AG04449 (cell line): ENCODE data around the gene MBOAT1.

Experiments used
- CTCF ChIA-PET: fragments of 350-600 bp; formaldehyde crosslinking; extraction: SDS; loops from one replicate; lab custom pipeline; 2021; ENCODE audit warnings: antibody characterized with exemption; lab: Yijun Ruan, JAX
- POLR2A ChIA-PET: fragments of 400-600, 350-600 bp; formaldehyde crosslinking; extraction: SDS; loops from one replicate; lab custom pipeline; 2020; ENCODE audit warnings: antibody characterized with exemption, inconsistent platforms; lab: Yijun Ruan, JAX
- DNase-seq: peaks from one replicate; pipeline ENCODE4 v3.0.0-alpha.2; 2010; ENCODE audit warnings: low read depth, low spot score
- H3K4me3 ChIP-seq: 2 replicates; pipeline ENCODE4 v1.5.1; 2011; ENCODE audit warnings: low read depth, mild to moderate bottlenecking, control low read depth, low read length
- CTCF ChIP-seq: IDR thresholded peaks from one replicate; pipeline ENCODE4 v1.5.1; 2011; ENCODE audit warnings: mild to moderate bottlenecking, moderate library complexity, low read length, control low read depth, inconsistent platforms; ENCODE audit not compliant: insufficient read depth; ENCODE audit errors: missing control alignments

MBOAT1 gene

GRCh38 chr6:20175810-20176410 is 36.4 kb downstream of the MBOAT1 start:
- POLR2A ChIA-PET: no interaction called here
- no peak for TF ChIP-seq CTCF
- CTCF ChIA-PET: no interaction called here
- no peak overlapping the region for H3K4me3 ChIP-seq
- DNase-seq: no peak

- ChIA-PET CTCF (interaction anchor here (1.1 kb wide), 1 partner anchor 47 kb away, joined by 5 read pairs; no protein-coding TSS in a partner anchor), POLR2A (no interaction called here)
- TF ChIP-seq CTCF: no peak
- no peak overlapping the region for H3K4me3 ChIP-seq
- DNase-seq: no peak
Observed at GRCh38 chr6:20173833-20174792, 38.2 kb downstream of the MBOAT1 start.

GRCh38 chr6:20172842-20173456 is 39.3 kb downstream of the MBOAT1 start:
- no peak overlapping the region for H3K4me3 ChIP-seq
- no peak for DNase-seq
- ChIA-PET POLR2A (no interaction called here), CTCF (no interaction called here)
- TF ChIP-seq CTCF: no peak

GRCh38 chr6:20170455-20171148 is 41.7 kb downstream of the MBOAT1 start:
- DNase-seq: no peak
- CTCF ChIA-PET: interaction anchor here (1.0 kb wide), 1 partner anchor 47 kb away, joined by 3 read pairs; no protein-coding TSS in a partner anchor
- POLR2A ChIA-PET: no interaction called here

GRCh38 chr6:20169786-20170185 is 42.5 kb downstream of the MBOAT1 start:
- CTCF ChIA-PET: interaction anchor here (1.0 kb wide), 1 partner anchor 46 kb away, joined by 3 read pairs; no protein-coding TSS in a partner anchor
- TF ChIP-seq CTCF: no peak
- POLR2A ChIA-PET: no interaction called here
- no peak for DNase-seq
- H3K4me3 ChIP-seq: no peak overlapping the region

More at GRCh38 chr6:20170455-20171148, 41.7 kb downstream of the MBOAT1 start:
- H3K4me3 ChIP-seq: no peak overlapping the region
- no peak for TF ChIP-seq CTCF
